Transverse colon (tissue), 3 donors: ENCODE results near the gene OPRM1.

Source experiments
- CTCF ChIP-seq, 5 experiments: fragments of 200-600 bp in 3 of 5; fragments of 450-650 bp in 2 of 5; sonication (generic) in 3 of 5; IDR thresholded peaks; 1 replicate in 2 of 5; 2 replicates in 3 of 5; pipeline ENCODE4 v1.5.1; 2016 to 2017; ENCODE audit warnings: antibody characterized with exemption in 5 of 5, inconsistent platforms in 3 of 5, mild to moderate bottlenecking in 2 of 5, moderate library complexity in 1 of 5
- EP300 ChIP-seq: sonication (generic); formaldehyde crosslinking; IDR thresholded peaks from one replicate; pipeline ENCODE4 v1.6.1; 2017; ENCODE audit warnings: antibody characterized with exemption, low read depth

- TF ChIP-seq CTCF (IDR thresholded peaks at IDR 0.05): no peak
- no peak for TF ChIP-seq EP300
These were observed 189.5 kb downstream of the OPRM1 start for GRCh38 chr6:154228521-154228905.
